ENCODE data around the gene ZNF473.
"Not testable (repeated sequence)": the region's sequence is repeated elsewhere in the genome, so short reads cannot be mapped to it uniquely, and the experiment has no call there.

Gene ZNF473

DNA sequence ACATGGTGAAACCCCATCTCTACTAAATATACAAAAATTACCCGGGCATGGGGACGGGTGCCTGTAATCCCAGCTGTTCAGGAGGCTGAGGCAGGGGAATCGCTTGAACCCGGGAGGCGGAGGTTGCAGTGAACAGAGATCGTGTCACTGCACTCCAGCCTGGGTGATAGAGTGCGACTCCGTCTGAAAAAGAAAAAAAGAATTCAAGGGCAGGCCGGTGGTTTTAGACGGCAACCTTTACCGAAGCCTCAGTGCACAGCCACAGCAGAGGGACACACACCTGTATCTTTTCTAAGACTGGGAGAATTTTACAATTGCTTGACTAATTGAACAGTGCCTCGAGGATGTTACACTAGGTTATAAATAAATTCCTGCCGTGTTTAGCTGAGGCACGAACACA lies 73.9 kb downstream of the ZNF473 start:
- DNase-seq (ENCODE audit: low spot score): not testable (repeated sequence)

DNA sequence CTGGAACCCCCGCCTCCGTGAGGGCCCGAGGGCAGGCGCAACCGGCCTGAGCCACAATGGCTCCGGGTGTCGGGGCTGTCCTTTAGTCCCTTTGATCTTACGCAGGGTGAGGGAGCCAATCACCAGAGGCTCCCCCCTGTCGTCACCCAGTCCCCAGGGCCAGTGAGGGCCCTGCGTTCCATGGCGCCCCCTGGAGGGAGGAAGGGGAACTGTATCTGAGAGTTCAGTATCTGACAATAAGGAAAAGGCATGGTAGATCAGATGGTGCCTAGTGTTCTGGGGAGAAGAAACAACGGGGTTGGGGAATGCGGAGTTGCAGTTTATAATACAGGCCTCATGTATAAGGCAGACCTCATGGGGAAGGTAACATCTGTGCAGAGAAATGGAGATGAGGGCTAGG lies 75.1 kb downstream of the ZNF473 start:
- not testable (repeated sequence) for DNase-seq (ENCODE audit: low spot score)

All from LoVo (cell line).